ENCODE results near the gene ZNF827. TPM values are rescaled to one million over a fixed set of nuclear protein-coding genes. Genes with fewer than 3 reads are reported as not detected.

Gene ZNF827
- total and polyA plus RNA-seq, 2 of the 8 experiments (the other 6 are each of a cell fraction or from before 2014, with no cell fraction given) = 25.3 to 26.2 TPM

- Histone ChIP-seq H3K4me1 (replicated peaks in 1 of 4; ENCODE audit: control insufficient read depth in 3 of 4, insufficient read depth in 4 of 4, low read length in 3 of 4) (no peaks in the 10 kb centered on the region; a peak in 1 of 7 replicates), H2BK120ac (replicated peaks; ENCODE audit: low read depth, low read length) (no peak overlapping the region), H3K23me2 (ENCODE audit: low read depth, low read length) (no peaks in the 10 kb centered on the region), H3K9me3 (ENCODE audit: insufficient read depth in 2 of 2, low read depth in 1 of 2, low read length in 1 of 2) (no peaks in the 10 kb centered on the region), H3K56ac (replicated peaks; ENCODE audit: insufficient read length, low read depth, low read length) (no peak overlapping the region), H2BK5ac (ENCODE audit: low read depth, low read length) (no peak overlapping the region), H4K91ac (replicated peaks; ENCODE audit: insufficient read length, low read length) (no peak overlapping the region), H3K79me1 (ENCODE audit: low read depth, low read length) (no peaks in the 10 kb centered on the region), H4K20me1 (replicated peaks in 1 of 2; ENCODE audit: control insufficient read depth in 1 of 2, insufficient read depth in 2 of 2, low read length in 2 of 2) (no peaks in the 10 kb centered on the region), H3K4me2 (ENCODE audit: insufficient read depth in 1 of 2, low read depth in 2 of 2, low read length in 2 of 2) (no peak overlapping the region), H3K4ac (replicated peaks; ENCODE audit: insufficient read length, low read depth, low read length) (no peak overlapping the region), H3K36me3 (ENCODE audit: control insufficient read depth in 2 of 4, insufficient read depth in 4 of 4, low read length in 3 of 4) (no peaks in the 10 kb centered on the region), H3K18ac (ENCODE audit: extremely low read depth, low read length) (no peak overlapping the region), H3K23ac (ENCODE audit: insufficient read length) (no peak overlapping the region), H3K27me3 (replicated peaks in 1 of 4; ENCODE audit: control insufficient read depth in 3 of 4, extremely low read depth in 1 of 4, insufficient read depth in 3 of 4, low read length in 3 of 4) (no peaks in the 10 kb centered on the region), H2BK15ac (ENCODE audit: low read length) (no peak overlapping the region), H2BK20ac (ENCODE audit: low read length) (no peak overlapping the region), H3K14ac (ENCODE audit: insufficient read length) (no peak overlapping the region), H4K5ac (ENCODE audit: insufficient read length, low read depth, low read length) (no peak overlapping the region), H3K79me2 (ENCODE audit: control insufficient read depth in 1 of 2, insufficient read depth in 2 of 2, low read length in 2 of 2) (no peaks in the 10 kb centered on the region), H2AFZ (ENCODE audit: low read length) (no peak overlapping the region), H2AK5ac (ENCODE audit: low read depth, low read length) (no peak overlapping the region), H2BK12ac (ENCODE audit: low read depth, low read length) (no peak overlapping the region), H4K8ac (ENCODE audit: extremely low read depth, insufficient read depth, low read length) (no peak overlapping the region), H3K9ac (replicated peaks in 1 of 4; ENCODE audit: extremely low read depth in 1 of 4, low read depth in 3 of 4, low read length in 3 of 4) (no peak overlapping the region), H3K4me3 (ENCODE audit: extremely low read depth in 1 of 4, insufficient read depth in 2 of 4, low read depth in 3 of 4, low read length in 4 of 4) (no peak overlapping the region), H3K27ac (ENCODE audit: low read depth, low read length) (no peak overlapping the region)
- WGBS, 2 experiments (ENCODE audit: extremely low coverage in 1 of 2, insufficient coverage in 1 of 2, insufficient read length in 1 of 2, insufficient replicate concordance in 2 of 2, low coverage in 1 of 2, low lambda C conversion rate in 2 of 2, missing lambda C conversion rate in 1 of 2) = 86% methylated on average over 2 of the region's 2 CpGs; no CpG with 5 or more reads in 1 of the 2 experiments
- TF ChIP-seq TAF7 (optimal IDR thresholded peaks at IDR 0.05; ENCODE audit: borderline replicate concordance, low read depth, low read length) = no peak
- TF ChIP-seq ZNF274 (IDR thresholded peaks at IDR 0.05; ENCODE audit: borderline replicate concordance, extremely low read depth, low read length) = no peak
- no peak for TF ChIP-seq BACH1 (IDR thresholded peaks at IDR 0.05; ENCODE audit: low read length)
- no peak for TF ChIP-seq SUZ12 (IDR thresholded peaks at IDR 0.05; ENCODE audit: low read length)
- no peak for TF ChIP-seq CEBPB (IDR thresholded peaks at IDR 0.05; ENCODE audit: low read depth, low read length)
- no peak for TF ChIP-seq RAD21 (IDR thresholded peaks at IDR 0.05 in 1 of 2, conservative IDR thresholded peaks at IDR 0.05 in 1 of 2; ENCODE audit: low read depth in 2 of 2, low read length in 2 of 2)
- TF ChIP-seq KDM5A (IDR thresholded peaks at IDR 0.05; ENCODE audit: low read length) = no peak
- TF ChIP-seq EGR1 (IDR thresholded peaks at IDR 0.05; ENCODE audit: borderline replicate concordance, low read depth, low read length) = no peak
- CTCF ChIA-PET (ENCODE audit: partially characterized antibody) = interaction anchor here (1.2 to 2.0 kb wide), 2 partner anchors 11 to 12 kb away, joined by 5 to 6 read pairs; no protein-coding TSS in a partner anchor
- POLR2A ChIA-PET (ENCODE audit: partially characterized antibody) = interaction anchor here (1.7 kb wide), 1 partner anchor 9 kb away, joined by 5 read pairs; no protein-coding TSS in a partner anchor
- FAIRE-seq = no peak
- DNase-seq (ENCODE audit: low read depth in 1 of 2, low spot score in 2 of 2) = no peak
Observed at GRCh38 chr4:145944886-145945285, 6.3 kb upstream of the ZNF827 start.

Measured in H1 (cell line).